ENCODE measurements around the gene NOC2L.

NOC2L gene

GRCh38 chr1:941015-941587 is 18.0 kb downstream of the NOC2L start:
- DNase-seq: no peak

GRCh38 chr1:940107-941014 is 18.7 kb downstream of the NOC2L start:
- DNase-seq: no peak

GRCh38 chr1:939511-940106 is 19.4 kb downstream of the NOC2L start:
- no peak for DNase-seq

GRCh38 chr1:938711-939489 is 20.2 kb downstream of the NOC2L start:
- DNase-seq: no peak

- no peak for DNase-seq
Observed at GRCh38 chr1:938088-938683, 20.9 kb downstream of the NOC2L start.

GRCh38 chr1:937521-937920 is 21.5 kb downstream of the NOC2L start:
- no peak for DNase-seq

- no peak for DNase-seq
Observed at GRCh38 chr1:936348-937264, 22.4 kb downstream of the NOC2L start.

GRCh38 chr1:935751-936231 is 23.3 kb downstream of the NOC2L start:
- DNase-seq: no peak

GRCh38 chr1:934991-935750 is 23.9 kb downstream of the NOC2L start:
- no peak for DNase-seq

GRCh38 chr1:933603-933940 is 25.5 kb downstream of the NOC2L start:
- no peak for DNase-seq

- DNase-seq: no peak
Observed at GRCh38 chr1:932776-933602, 26.1 kb downstream of the NOC2L start.

- no peak for DNase-seq
Observed at GRCh38 chr1:932173-932510, 26.9 kb downstream of the NOC2L start.

GRCh38 chr1:931380-932172 is 27.5 kb downstream of the NOC2L start:
- DNase-seq: no peak

GRCh38 chr1:930633-931138 is 28.4 kb downstream of the NOC2L start:
- no peak for DNase-seq

GRCh38 chr1:929712-930632 is 29.1 kb downstream of the NOC2L start:
- no peak for DNase-seq

- no peak for DNase-seq
Observed at GRCh38 chr1:928825-929661, 30.0 kb downstream of the NOC2L start.

- DNase-seq: no peak
Observed at GRCh38 chr1:927748-928147, 31.3 kb downstream of the NOC2L start.

All from central memory CD4-positive, alpha-beta T cell (primary cell).